ENCODE measurements around the gene C19orf67.

DNA sequence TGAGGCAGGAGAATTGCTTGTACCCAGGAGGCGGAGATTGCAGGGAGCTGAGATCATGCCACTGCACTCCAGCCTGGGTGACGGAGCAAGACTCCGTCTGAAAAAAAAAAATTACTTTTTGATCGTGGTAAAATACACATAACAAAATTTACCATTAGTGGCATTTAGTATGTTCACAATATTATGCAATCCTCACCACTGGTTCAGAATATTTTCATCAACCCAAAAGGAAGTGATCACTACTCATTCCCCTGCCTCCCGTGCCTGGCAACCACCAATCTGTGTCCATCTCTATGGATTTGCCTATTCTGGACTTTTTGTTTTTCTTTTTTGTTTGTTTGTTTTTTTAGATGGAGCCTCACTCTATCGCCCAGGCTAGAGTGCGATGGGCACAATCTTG is 22.5 kb downstream of the C19orf67 start:
- TF ChIP-seq POLR2A (IDR thresholded peaks at IDR 0.05; ENCODE audit: low read length): no peak
- TF ChIP-seq GATA1 (IDR thresholded peaks at IDR 0.05; ENCODE audit: low read depth, low read length): no peak

Data from erythroblast (primary cell).